Left kidney (tissue), 2 donors: ENCODE data around the gene PDSS2. TPM values are rescaled to one million over a fixed set of nuclear protein-coding genes. Genes with fewer than 3 reads are reported as not detected.
"Not testable (repeated sequence)": the region's sequence is repeated elsewhere in the genome, so short reads cannot be mapped to it uniquely, and the experiment has no call there.

Experiments
- DNase-seq: peaks from one replicate; pipeline ENCODE4 v3.0.0-alpha.2; 2013
- polyA plus RNA-seq: library from polyadenylated mRNA; unstranded; fragments of 120-200 nt; gene quantifications from one replicate; pipeline ENCODE4 v1.2.1, GENCODE V29; 2013; ENCODE audit not compliant: insufficient read length

The PDSS2 gene
- polyA plus RNA-seq, 1 donor, result 18.4 TPM

DNA sequence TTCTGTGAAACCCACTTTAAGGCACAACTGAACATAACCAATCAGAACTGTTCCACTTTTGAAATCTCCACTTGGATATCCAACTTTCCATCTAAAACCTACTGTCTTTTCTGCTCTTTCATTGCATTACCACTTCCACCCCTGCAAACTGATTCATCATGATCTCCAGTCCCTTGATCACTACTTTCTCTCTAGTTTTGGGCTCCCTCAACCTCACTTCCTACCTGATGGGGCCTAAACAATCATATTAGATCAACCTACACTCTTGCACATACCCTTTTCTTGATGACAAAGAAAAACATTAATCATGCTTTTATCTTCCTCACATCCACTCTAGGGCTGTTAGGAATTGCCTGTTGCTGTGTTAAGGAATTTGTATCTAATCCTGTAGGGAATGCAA lies 137.6 kb downstream of the PDSS2 start:
- DNase-seq, result no peak

DNA sequence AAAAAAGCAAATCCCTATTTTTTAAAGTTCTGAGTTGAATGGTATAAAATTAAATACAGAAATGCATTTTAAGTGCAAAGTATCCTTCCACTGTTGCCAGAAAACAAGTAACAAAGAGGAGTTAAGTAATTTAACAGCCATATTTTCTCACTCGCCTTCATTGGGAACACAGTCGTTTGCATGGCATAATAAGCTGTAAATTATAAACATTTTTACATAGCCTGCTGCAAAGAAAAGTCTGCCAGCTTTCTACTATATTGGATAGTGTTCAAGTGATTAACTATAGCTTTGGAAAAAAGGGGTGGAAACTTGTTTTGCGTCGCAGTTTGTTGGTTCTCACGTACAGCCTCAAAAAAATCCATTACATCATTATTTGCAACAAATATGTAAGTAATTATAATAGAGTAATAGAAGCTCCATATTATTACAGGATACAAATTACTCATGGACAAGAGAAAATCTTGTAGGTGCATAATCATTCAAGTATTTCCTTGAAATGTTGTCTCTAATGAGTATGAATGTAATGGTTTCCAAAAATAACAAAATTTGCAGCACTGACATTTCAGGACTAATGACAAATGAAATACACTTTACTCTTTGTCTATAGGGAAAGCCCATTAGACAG lies 139.3 kb downstream of the PDSS2 start:
- no peak for DNase-seq

DNA sequence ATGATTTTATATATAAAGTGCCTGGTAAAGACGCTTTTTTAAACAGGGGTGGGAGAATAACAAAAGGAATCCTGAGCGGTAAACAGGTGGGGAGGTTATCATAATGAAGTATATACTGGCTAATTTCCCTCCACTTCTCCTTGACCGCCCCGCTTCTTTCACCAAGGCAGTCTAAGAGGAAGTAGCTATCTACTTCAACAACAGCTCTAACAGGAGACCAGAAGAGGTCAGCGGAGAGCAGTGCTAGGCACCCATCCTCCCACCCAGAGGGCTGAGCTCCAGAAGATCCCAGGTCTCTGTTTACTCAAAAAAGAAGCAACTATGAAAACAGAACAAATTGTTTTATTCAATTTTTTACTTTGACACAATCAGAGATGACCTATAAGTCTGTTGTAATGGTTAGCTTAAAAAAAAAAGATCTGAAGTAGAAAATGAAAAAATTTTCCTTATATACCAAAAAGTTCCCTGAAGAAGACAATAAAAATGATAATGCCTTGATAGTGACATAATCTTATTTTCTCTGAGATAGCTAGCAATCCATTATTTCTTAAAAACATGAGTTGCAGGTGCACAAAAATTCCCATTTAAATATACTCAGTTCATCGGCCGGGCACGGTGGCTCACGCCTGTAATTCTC lies 141.1 kb downstream of the PDSS2 start:
- DNase-seq, result peak; percentile 61

DNA sequence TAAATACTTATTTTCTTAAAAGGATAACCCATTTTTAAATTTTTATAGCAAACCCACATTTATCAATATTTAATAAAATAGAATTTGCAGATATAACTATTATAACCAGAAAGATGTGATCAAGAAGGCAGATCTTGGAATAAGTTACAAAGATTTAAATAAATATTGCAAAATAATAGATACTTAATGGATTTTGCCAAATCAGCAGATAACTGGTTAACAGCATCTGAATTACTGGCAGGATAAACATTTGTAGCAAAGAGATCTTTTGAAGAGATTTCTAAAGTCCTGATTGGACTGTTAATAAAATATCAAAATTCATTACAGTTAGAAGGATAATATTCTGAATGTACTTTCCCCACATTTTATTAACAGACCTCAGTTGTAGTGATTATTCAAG lies 144.2 kb downstream of the PDSS2 start:
- no peak for DNase-seq

DNA sequence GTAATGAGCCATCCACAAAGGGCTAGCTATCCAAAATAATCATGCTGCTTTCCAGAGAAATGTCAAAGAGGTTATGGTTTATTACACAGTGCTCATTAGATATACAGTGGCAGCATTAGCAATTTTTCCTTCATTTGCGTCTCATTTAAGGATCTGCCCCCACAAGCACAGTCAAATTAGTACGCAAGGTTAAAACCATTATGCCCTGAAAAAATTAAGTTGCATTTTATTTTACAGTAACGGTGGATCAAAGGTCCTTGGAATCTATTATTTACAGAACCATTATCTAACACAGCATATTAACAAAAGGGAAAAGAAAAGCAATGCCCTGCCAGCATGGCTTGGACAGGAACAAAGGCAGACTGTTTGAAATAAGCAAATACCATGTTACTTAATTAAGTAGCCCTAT lies 144.8 kb downstream of the PDSS2 start:
- no peak for DNase-seq

DNA sequence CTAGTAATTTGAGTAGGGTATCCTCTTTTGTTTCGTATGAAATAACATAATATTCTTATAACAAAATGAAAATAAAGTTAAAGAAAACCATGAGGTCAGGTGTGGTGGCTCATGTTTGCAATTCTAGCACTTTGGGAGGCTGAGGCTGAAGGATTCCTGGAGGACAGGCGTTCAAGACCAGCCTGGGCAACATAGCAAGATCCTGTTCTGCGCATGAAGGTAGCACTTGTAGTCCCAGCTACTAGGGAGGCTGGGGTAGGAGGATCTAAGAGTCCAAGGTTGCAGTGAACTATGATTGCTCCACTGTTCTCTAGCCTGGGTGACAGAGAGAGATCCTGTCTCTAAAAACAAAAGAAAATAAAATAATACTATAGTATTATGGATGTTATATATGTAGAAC lies 145.6 kb downstream of the PDSS2 start:
- DNase-seq, result no peak

DNA sequence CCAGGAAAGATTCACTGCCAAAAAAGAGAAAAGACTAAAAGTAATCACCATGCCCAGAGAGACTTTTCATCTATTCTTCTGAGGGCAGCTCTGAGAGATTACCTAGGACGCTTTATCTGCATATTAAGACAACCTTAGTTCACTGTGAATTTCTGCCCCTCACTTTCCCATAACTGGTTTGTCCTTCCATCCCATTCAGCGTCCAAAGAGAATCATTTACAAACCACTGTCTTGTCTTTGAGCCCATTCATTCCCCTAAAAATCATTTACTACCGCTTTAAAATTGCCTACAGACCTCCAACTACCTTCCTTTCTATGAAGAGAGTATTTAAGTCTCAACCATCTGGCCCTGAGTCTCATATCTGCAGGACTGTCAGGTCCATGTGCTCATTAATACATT lies 149.0 kb downstream of the PDSS2 start:
- no peak for DNase-seq

DNA sequence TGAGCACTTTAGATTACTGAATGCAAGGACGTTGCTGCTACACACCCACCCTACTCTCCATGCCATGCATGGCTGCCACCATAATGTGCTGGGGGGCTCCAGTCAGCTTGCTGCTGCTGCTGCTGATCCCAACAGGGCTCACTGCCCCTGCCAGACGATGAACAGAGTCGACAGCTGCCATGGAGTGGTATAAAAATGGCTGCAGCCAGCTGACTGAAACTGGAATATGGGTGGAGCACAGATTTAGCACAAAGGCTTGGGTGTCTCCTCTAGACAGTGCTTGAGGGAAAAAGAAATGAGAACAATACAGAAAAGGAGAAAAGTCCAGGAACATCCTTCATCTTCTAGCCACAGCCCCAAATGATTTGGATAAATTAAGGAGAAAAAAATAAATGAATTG lies 150.7 kb downstream of the PDSS2 start:
- no peak for DNase-seq

DNA sequence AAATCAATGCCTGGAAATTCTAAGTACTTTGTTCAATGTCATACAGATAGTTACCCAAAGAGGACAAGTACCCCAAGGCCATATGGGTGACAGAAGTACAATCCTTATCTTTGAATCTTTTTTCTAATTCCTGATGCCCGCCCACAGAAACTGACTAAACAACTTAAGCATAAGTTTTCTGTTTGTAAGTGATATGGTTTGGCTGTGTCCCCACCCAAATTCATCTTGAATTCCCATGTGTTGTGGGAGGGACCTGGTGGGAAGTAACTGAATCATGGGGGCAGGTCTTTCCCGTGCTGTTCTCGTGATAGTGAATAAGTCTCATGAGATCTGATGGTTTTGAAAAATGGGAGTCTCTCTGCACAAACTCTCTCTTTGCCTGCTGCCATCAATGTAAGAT lies 153.4 kb downstream of the PDSS2 start:
- not testable (repeated sequence) for DNase-seq

DNA sequence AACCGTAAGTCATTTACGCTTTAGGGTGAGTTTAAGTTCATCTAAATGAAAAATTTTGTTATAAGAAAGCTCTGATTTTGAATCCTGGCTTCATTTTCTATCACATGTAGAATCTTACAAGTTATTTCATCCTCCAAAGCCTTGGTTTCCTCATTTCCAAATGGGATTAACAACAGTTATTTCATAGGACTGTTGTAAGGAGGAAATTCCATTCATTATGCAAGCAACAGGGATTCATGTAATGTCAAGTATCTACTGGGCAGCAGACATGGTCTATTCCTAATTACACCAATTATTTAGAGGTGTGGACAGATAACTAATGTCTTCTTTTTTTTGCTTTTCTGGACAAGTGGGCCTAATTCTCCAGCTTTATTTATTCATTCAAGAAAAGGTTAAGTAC lies 154.0 kb downstream of the PDSS2 start:
- DNase-seq, result no peak

DNA sequence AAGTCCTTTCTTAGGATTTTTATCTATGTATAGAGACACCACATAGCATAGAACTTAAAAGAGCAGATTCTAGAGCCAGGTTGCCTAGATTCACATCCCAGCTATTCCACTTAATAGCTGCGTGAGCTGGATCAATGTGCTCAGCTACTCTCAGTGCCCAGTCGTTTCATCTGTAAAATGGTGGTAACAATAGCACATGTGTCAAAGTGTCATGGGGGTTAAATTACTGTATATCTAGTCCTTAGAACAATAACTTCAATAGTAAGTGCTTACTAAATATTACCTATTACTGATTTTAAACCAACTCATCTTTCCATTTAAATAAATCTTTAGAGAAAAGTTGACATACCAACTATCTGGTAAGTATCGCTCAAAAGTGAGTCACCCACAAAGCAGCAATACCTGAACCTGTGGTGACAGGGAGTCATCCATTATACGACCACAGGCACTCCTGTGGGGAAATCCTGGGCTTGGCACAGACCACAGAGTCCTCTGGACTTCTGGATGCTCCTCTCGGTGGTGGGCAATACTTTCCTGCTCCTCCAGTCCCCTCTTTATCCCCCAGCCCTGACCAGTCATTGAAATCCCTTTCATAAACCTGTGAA lies 154.8 kb downstream of the PDSS2 start:
- no peak for DNase-seq

DNA sequence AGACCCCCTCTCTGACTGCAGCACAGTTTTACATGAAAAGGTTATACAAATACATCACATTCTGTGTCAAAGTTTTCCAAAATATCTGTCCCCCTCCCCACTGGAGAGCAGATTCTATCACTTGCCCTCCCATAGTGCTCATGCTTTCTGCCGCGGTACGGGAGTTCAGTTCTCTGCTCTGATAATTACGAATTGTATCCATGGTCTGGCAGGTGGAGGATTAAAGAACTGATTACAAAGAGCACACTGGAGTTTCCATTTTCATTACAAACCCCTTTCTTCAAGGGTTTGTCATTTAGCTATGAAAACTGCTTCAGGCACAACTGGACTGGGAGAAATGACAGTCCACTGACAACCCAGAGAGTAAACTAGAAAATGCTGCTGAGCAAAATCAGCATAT lies 166.0 kb downstream of the PDSS2 start:
- DNase-seq, result peak; percentile 14

DNA sequence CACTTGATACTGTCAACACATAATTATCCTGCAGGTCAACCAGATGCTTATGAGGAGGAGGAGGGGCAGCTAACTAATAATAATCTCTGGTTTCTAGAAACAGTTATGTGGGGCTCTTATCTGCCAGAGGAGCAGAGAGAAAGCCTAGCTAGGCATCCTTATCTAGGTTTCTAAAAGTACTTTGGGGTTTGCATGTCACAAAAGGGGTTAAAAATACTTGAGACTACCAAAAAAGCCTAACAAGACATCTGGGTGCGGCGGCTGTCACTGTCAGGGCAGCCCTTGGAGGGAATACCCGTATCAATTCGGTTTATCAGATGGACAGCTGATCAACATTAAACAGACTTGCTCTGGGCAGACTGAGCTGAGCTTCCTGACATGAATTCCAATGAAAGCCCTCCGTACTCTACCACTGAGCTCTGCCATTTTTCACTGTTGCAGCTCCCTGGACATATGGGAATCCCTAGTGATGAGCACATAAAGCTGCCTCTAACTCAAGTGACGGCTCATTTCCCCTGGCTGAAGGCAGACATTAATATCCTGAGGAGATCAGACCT lies 166.6 kb downstream of the PDSS2 start:
- peak; percentile 50 for DNase-seq

DNA sequence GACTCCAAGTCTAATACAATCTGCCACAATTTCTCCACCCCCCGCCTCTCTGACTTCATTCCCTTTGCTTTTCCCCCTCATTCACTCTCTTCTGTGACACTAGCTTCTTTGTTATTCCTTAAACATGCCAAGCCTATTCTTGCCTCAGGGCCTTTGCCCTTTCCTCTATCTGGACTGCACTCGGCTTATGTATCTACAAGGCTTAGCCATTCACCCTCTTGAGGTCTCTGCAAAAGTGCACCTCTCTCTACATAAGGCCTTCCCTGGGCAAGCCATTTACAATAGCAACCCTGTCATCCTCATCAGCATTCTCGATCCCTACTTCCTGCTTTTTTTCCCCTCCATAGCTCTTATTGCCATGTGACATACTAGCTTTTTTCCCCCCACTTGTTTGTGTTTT lies 168.9 kb downstream of the PDSS2 start:
- DNase-seq, result no peak

DNA sequence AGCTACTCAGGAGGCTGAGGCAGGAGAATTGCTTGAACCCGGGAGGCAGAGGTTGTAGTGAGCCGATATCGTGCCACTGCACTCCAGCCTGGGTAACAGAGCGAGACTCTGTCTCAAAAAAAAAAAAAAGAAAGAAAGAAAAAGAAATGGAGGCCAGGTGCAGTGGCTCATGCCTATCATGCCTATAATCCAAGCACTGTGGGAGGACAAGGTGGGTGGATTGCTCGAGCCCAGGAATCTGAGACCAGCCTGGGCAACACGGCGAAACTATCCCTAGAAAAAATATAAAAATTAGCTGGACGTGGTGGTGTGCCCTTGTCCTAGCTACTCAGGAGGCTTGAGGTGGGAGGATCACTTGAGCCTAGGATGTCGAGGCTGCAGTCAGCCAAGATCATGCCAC lies 170.1 kb downstream of the PDSS2 start:
- DNase-seq, result not testable (repeated sequence)

DNA sequence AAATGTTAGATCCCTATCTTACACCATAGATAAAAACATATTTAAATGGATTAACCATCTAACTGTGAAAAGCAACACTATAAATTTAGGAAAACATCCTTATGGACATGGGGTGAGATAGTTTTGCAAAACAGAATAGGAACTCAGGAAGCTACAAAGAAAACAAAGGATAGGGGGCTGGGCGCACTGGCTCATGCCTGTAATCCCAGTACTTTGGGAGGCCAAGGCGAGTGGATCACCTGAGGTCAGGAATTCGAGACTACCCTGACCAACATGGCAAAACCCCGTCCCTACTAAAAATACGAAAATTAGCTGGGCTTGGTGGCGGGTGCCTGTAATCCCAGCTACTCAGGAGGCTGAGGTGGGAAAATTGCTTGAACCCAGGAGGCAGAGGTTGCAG lies 173.7 kb downstream of the PDSS2 start:
- not testable (repeated sequence) for DNase-seq

DNA sequence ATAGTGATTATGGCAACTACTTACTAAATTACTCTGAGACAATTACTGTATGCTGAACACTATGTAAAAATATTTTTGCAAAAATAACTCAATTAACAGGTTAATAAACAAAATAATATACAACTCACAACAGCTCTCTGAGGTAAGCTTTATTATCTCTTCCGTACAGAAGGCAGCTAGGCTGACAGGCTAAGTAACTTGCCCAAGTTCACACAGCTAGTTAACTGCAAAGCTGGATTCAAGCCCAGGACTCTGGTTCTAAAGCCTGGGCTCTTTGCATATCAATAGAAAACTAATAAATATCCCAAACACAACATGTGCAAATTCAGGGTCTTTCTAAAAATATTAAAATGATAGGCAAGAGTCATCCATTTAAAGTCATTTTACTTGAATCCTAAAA lies 174.6 kb downstream of the PDSS2 start:
- no peak for DNase-seq

DNA sequence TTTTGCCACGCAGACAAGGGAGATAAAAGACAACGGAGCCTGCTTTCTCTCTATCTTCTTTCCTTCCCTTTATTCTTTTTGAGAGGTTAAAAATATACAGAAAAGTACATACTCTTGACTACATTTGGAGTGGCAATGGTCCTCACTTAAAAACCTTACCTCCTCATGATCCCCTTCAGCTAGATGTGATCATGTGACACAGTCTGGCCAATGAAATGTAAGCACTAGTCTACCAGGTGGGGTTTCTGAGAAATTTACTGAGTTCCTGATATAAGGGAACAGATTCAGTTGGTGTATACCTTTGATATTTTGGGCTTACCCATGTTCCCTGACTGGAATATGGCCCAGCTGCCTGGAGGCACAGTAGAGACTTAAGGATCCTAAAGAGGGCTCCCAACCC lies 178.6 kb downstream of the PDSS2 start:
- DNase-seq, result no peak

DNA sequence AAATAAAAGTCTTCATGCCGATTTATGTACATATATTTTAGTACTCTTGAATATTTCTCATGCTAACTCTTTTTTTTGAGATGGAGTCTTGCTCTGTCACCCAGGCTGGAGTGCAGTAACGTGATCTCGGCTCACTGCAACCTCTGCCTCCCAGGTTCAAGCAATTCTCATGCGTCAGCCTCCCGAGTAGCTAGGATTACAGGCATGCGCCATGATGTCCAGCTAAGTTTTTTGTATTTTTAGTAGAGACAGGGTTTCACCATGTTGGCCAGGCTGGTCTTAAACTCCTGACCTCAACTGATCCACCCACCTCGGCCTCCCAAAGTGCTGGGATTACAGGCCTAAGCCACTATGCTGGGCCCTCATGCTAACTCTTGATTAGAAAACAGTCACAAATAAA lies 179.4 kb downstream of the PDSS2 start:
- DNase-seq, result not testable (repeated sequence)

DNA sequence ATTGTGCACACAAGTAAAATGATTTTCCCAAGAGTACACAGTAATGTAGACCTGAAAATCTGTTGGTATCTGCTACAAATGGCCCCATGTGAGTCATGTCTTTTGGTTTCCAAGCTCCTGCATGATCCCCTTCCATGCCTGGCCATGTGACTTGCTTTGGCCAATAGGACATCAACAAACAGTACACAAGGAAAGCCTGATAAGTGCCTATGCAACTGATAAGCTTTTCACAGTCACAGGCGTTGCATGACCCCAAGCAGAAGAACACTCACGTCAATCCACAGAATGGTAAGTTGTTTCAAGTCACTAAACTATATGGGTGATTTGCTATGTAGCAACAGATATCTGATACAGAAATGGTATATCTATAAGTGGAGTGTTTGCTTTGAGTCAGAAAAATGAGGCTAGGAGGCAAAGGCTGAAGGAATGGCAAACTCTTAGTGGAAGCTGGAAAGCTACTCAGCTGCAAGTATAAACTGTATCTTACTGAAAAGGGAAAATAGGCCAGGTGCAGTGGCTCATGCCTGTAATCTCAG lies 184.0 kb downstream of the PDSS2 start:
- no peak for DNase-seq

DNA sequence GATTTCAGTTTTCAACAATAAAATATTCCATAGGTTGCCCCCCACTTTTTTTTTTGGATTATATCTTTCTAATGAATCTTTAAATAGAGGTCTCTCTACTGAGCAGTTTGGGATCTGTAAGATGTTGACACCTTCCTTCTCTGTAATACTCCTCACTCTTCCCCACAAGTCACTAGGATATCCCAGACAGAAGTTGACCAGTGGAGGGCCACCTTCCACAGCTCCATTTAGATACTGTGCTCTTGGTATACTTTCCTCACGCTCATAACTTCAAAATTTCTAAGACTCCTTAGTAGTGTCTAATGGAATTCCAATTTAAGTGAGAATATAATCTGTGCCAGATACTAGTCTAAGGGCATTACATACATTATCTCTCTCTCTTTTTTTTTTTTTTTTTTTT lies 185.1 kb downstream of the PDSS2 start:
- DNase-seq, result no peak

DNA sequence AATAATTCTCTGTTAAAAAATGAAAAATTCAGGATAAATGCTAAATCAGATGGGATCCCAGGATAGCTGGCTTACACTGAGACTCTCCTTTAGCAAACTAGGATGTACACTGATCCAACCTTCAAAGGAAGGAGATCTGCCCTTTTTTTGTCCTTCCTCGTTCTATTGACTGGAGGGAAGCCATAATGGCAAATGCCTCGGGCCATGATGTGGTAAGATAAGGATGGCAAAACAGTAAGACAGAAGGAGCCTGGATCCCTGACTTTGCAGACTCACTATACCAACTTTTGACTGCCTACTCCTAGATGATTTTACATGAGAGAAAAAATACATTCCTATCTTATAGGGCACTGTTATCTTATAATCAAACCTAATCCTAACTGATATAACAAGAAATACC lies 187.1 kb downstream of the PDSS2 start:
- no peak for DNase-seq

DNA sequence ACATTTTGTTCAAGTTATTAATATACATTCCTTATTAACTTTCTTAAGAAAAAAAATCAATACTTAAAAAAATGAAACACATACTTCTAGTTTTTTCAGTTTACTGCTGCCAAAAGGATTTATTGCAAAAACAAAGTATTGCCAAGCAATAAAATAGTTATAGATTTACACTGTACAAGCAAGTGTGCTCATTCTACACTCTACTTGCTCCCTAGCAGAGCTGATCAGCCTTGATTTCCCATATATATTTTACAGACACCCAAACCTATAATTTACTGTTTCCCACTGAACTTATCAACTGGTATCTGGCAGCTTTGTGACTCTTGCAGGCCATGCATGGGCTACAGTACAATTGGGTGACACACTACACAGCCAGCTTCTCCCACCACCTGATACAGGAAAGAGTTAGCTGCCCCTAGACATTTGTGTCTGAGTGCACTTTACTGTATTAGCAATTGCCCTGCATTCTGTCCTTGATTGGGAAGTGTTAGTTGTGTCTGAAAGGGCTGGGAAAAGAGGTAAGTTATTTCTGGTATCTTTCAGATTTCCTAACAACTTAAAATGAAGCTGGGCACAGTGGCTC lies 188.1 kb downstream of the PDSS2 start:
- no peak for DNase-seq
